ENCODE results near the gene L3MBTL4.
"Not testable (repeated sequence)": the region's sequence is repeated elsewhere in the genome, so short reads cannot be mapped to it uniquely, and the experiment has no call there.

Gene L3MBTL4

DNA sequence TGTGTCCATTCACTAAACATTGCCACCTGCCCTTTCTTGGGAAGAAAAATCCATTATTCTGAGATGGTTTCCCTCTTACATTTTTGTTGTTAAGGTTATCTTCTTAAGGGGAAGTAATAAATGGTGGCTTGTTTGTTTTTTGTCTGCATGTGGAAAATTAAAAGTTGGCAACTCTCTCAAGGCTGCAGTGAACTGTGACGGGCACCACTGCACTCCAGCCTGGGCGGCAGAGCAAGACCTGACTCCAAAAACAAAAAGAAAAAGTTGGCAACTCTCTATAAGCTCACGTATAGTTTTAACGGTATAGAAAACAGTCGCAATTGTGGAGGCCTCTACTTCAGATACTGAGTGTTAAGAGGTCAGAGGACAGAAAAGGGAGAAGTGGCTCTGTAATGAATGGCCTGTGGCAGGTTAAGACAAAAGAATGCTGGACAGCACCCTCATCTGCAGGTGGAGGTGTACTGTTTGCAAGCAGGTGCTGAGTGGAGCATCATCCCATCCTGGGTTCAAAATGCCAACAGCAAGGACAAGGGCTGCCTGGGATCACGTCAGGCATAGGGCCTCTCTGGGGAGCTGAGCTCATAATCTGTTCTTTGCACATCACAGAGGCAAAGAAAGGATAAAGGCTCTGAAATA lies 16.7 kb downstream of the L3MBTL4 start:
- no peak for DNase-seq (ENCODE audit: low read depth)
- TF ChIP-seq, protein P1, sequence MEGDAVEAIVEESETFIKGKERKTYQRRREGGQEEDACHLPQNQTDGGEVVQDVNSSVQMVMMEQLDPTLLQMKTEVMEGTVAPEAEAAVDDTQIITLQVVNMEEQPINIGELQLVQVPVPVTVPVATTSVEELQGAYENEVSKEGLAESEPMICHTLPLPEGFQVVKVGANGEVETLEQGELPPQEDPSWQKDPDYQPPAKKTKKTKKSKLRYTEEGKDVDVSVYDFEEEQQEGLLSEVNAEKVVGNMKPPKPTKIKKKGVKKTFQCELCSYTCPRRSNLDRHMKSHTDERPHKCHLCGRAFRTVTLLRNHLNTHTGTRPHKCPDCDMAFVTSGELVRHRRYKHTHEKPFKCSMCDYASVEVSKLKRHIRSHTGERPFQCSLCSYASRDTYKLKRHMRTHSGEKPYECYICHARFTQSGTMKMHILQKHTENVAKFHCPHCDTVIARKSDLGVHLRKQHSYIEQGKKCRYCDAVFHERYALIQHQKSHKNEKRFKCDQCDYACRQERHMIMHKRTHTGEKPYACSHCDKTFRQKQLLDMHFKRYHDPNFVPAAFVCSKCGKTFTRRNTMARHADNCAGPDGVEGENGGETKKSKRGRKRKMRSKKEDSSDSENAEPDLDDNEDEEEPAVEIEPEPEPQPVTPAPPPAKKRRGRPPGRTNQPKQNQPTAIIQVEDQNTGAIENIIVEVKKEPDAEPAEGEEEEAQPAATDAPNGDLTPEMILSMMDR (IDR thresholded peaks at IDR 0.05; ENCODE audit: low read depth, low read length, missing control alignments) = no peak
- no peak overlapping the region for H3K4me3 ChIP-seq (ENCODE audit: low read depth, low read length)

- TF ChIP-seq, protein P1 (IDR thresholded peaks at IDR 0.05; ENCODE audit: low read depth, low read length, missing control alignments) = no peak
- no peak for DNase-seq (ENCODE audit: low read depth)
- no peak overlapping the region for H3K4me3 ChIP-seq (ENCODE audit: low read depth, low read length)
Measured at GRCh38 chr18:6396847-6397246, 17.9 kb downstream of the L3MBTL4 start.

DNA sequence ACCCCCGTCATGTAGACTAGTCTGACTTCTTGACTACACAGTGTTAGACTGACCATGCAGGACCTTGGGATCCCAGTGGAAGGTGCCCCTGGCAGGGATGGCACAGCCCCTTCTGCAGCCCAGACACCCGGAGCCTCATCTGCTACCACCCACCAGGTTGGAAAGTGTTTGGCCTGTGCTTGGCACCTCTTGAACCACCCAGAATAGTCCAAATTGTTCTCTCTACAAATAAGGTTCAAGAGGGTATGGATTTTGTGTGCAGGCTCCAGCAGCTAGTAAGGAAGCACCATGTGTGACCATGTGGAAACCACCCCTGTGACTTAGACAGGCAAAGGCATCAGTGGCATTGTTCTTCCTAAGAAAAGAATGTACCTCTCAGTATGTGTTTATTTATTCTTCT lies 18.4 kb downstream of the L3MBTL4 start:
- H3K4me3 ChIP-seq (ENCODE audit: low read depth, low read length) = no peak overlapping the region
- TF ChIP-seq, protein P1 (IDR thresholded peaks at IDR 0.05; ENCODE audit: low read depth, low read length, missing control alignments) = no peak
- DNase-seq (ENCODE audit: low read depth) = no peak

GRCh38 chr18:6389005-6389404 lies 25.7 kb downstream of the L3MBTL4 start:
- TF ChIP-seq, protein P1 (IDR thresholded peaks at IDR 0.05; ENCODE audit: low read depth, low read length, missing control alignments) = no peak
- no peak overlapping the region for H3K4me3 ChIP-seq (ENCODE audit: low read depth, low read length)
- no peak for DNase-seq (ENCODE audit: low read depth)

GRCh38 chr18:6382963-6383362 lies 31.7 kb downstream of the L3MBTL4 start:
- DNase-seq (ENCODE audit: low read depth) = no peak
- no peak overlapping the region for H3K4me3 ChIP-seq (ENCODE audit: low read depth, low read length)
- TF ChIP-seq, protein P1 (IDR thresholded peaks at IDR 0.05; ENCODE audit: low read depth, low read length, missing control alignments) = no peak

DNA sequence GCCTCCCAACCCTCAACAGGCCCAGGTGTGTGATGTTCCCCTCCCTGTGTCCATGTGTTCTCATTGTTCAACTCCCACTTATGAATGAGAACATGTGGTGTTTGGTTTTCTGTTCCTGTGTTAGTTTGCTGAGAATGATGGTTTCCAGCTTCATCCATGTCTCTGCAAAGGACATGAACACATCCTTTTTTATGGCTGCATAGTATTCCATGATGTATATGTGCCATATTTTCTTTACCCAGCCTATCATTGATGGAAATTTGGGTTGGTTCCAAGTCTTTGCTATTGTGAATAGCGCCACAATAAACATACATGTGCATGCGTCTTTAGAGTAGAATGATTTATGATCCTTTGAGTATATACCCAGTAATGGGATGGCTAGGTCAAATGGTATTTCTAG lies 37.2 kb downstream of the L3MBTL4 start:
- not testable (repeated sequence) for H3K4me3 ChIP-seq (ENCODE audit: low read depth, low read length); DNase-seq (ENCODE audit: low read depth)

DNA sequence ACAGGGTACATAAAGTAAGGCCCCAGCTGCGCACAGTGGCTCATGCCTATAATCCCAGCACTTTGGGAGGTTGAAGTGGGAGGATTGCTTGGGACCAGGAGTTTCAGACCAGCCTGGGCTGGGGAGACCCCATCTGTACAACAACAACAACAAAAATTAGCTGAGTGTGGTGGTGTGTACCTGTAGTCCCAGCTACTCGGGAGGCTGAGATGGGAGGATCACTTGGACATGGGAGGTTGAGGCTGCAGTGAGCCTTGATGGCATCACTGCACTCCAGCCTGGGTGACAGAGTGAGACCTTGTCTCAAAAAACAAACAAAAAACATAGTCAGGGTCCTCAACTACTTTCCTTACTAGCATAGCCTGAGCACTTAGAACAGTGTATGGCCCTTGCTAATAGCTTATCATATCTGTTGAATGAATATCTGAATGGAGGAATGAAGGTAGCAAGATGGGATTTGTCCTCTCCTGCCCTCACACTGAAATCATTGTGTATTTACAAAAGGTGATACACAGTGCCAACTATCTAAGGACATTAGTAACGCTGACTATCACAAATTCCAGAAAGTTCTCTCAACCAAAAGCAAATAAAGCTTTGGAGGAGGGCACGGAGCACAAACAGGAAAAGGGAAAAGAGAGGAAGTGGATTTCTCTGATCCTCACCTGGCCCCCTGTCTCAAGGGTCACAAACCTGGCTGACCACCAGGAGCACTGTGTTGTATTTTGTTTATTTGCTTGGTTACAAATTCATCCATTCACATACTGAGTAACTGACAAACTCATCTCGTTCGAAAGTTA lies 38.1 kb downstream of the L3MBTL4 start:
- TF ChIP-seq, protein P1 (IDR thresholded peaks at IDR 0.05; ENCODE audit: low read depth, low read length, missing control alignments) = no peak
- no peak for DNase-seq (ENCODE audit: low read depth)
- no peak overlapping the region for H3K4me3 ChIP-seq (ENCODE audit: low read depth, low read length)

Measured in GM12864 (cell line).